Fibroblast of lung (primary cell): ENCODE measurements around the gene EFCC1.

Experiments used
- CTCF ChIP-seq, 2 donors: IDR thresholded peaks in 1 of 2; conservative IDR thresholded peaks in 1 of 2; 1 replicate in 1 of 2; 2 replicates in 1 of 2; pipeline ENCODE4 v1.5.1; 2011 to 2012; ENCODE audit warnings: low read length in 2 of 2, control low read depth in 1 of 2, inconsistent platforms in 1 of 2, low read depth in 1 of 2, mild to moderate bottlenecking in 1 of 2
- EZH2 ChIP-seq: IDR thresholded peaks from 2 replicates; pipeline ENCODE4 v1.5.1; 2012; ENCODE audit warnings: low read length, control low read depth, mild to moderate bottlenecking; ENCODE audit errors: missing control alignments

DNA sequence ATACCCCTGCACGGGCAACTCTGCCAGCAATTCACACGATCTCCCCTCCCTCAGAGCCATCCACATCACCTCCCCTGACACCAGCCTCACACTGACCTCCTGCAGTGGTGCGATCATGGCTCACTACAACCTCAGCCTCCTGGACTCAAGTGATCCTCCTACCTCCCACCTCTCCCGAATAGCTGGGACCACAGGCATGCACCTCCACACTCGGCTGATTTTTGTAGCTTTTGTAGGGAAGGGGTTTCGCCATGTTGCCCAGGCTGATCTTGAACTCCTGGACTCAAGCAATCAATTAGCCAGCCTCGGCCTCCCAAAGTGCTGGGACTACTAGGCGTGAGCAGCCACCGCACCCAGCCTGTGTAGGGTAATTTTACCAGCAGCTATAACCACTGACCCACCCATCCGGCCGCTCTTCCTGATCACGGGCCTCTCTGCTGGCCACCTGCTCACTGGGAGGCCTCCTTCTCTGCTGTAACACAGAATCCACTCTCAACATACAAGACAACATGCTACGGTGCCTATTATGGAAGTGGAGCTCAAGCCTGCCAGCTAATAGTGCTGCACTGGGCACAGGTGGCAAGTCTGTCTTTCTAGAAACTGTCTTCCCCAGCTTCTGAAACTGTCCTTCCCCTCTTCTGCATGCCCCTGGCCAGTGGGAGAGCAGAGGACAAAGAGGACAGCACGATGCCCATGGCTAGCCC lies 64.1 kb downstream of the EFCC1 start:
- TF ChIP-seq CTCF (conservative IDR thresholded peaks at IDR 0.05 in 1 of 2, IDR thresholded peaks at IDR 0.05 in 1 of 2; ENCODE audit: low read depth in 1 of 2, low read length in 2 of 2) = no peak
- TF ChIP-seq EZH2 = no peak
